Gastrocnemius medialis (tissue), 4 donors: ENCODE results near the gene ALKBH4. TPM values are rescaled to one million over a fixed set of nuclear protein-coding genes. Genes with fewer than 3 reads are reported as not detected.
"Not testable (repeated sequence)": the region's sequence is repeated elsewhere in the genome, so short reads cannot be mapped to it uniquely, and the experiment has no call there.

Source experiments
- ATAC-seq, 2 donors: fragments of 150-250 bp; one replicate each; pipeline ENCODE4 v1.9.1; 2016
- DNase-seq, 2 donors: peaks; one replicate each; pipeline ENCODE4 v3.0.0-alpha.2; 2019
- H3K27ac ChIP-seq, 4 donors: fragments of 200-600 bp; sonication (generic); 1 replicate in 1 of 4; 2 replicates in 3 of 4; pipeline ENCODE4 v1.5.1; 2016 to 2018; ENCODE audit warnings: mild to moderate bottlenecking in 2 of 4, moderate library complexity in 1 of 4
- H3K27me3 ChIP-seq, 3 donors: fragments of 200-600 bp; sonication (generic) in 2 of 3; 1 replicate in 1 of 3; 2 replicates in 2 of 3; pipeline versions ENCODE4 v1.5.1 to v1.6.0; 2016 to 2019; ENCODE audit warnings: mild to moderate bottlenecking in 1 of 3, moderate library complexity in 1 of 3
- H3K36me3 ChIP-seq, 2 donors: fragments of 200-600 bp; sonication (generic) in 1 of 2; one replicate each; pipeline ENCODE4 v1.5.1; 2017 to 2018
- H3K4me1 ChIP-seq, 2 donors: fragments of 200-600 bp; sonication (generic) in 1 of 2; one replicate each; pipeline ENCODE4 v1.5.1; 2016 to 2017; ENCODE audit warnings: mild to moderate bottlenecking in 2 of 2
- H3K4me3 ChIP-seq, 4 donors: fragments of 200-600 bp; sonication (generic) in 3 of 4; 1 replicate in 1 of 4; 2 replicates in 3 of 4; pipeline ENCODE4 v1.5.1; 2016 to 2019; ENCODE audit warnings: mild to moderate bottlenecking in 2 of 4
- H3K9me3 ChIP-seq, 3 donors: fragments of 200-600 bp; sonication (generic) in 2 of 3; 1 replicate in 1 of 3; 2 replicates in 2 of 3; pipeline ENCODE4 v1.5.1; 2016 to 2019
- in situ Hi-C, 4 donors: fragments of 200-750 bp; cut with MboI; loops; one replicate each; pipeline versions ENCODE4 v1.15.0 to v1.8.0; 2017; ENCODE audit warnings: low sequenced_read_pairs in 4 of 4
- intact Hi-C: fragments of 100-400 bp; cut with DNase I; formaldehyde crosslinking; loops from one replicate; pipeline ENCODE4 v1.15.1; 2023; ENCODE audit warnings: low total_unique reads
- total RNA-seq, 4 donors: library from RNA; depleted of rRNA; stranded (reverse); fragments of >200 nt; gene quantifications; one replicate each; pipeline versions ENCODE4 v1.1.0 to v1.2.3, GENCODE V29; 2016
- TF ChIP-seq, protein P1 (sequence below), 5 experiments: fragments of 450-650 bp in 3 of 5; fragments of 200-600 bp in 2 of 5; sonication (generic) in 2 of 5; IDR thresholded peaks in 4 of 5; conservative IDR thresholded peaks in 1 of 5; 1 replicate in 4 of 5; 2 replicates in 1 of 5; pipeline ENCODE4 v1.5.1; 2016 to 2019; ENCODE audit warnings: antibody characterized with exemption in 5 of 5, mild to moderate bottlenecking in 3 of 5, moderate library complexity in 3 of 5

The ALKBH4 gene
- total RNA-seq, 4 donors from 2014 or later, result 8.7 to 15.1 (median 10.9) TPM

DNA sequence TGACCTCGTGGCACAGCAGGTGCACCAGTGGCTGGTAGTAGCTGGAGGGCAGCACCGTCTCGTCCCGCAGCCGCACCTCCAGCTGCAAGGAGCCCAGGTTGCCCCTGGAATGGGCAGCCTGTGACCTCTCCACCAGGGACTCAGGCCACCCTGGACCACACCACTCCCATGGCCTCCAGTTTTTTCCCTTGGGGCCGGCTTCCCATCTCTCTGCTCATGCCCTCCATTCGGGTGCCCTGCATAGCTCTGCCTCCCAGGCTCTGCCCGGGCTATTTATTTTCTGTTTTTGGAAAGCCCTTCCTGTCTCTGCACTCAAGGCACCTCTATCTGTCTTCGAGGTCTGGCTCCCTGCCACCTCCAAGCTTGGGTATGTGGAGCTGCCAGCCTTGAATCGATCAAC lies 32.2 kb upstream of the ALKBH4 start:
- H3K4me3 ChIP-seq, intact Hi-C loops, H3K27me3 ChIP-seq, ATAC-seq, H3K4me1 ChIP-seq, H3K9me3 ChIP-seq, H3K36me3 ChIP-seq, in situ Hi-C loops: not testable (repeated sequence)
- peak in 1 of 2 donors; percentile 7 for DNase-seq
- H3K27ac ChIP-seq, result peak overlapping the region; percentile 26 to 60 (median 48)

DNA sequence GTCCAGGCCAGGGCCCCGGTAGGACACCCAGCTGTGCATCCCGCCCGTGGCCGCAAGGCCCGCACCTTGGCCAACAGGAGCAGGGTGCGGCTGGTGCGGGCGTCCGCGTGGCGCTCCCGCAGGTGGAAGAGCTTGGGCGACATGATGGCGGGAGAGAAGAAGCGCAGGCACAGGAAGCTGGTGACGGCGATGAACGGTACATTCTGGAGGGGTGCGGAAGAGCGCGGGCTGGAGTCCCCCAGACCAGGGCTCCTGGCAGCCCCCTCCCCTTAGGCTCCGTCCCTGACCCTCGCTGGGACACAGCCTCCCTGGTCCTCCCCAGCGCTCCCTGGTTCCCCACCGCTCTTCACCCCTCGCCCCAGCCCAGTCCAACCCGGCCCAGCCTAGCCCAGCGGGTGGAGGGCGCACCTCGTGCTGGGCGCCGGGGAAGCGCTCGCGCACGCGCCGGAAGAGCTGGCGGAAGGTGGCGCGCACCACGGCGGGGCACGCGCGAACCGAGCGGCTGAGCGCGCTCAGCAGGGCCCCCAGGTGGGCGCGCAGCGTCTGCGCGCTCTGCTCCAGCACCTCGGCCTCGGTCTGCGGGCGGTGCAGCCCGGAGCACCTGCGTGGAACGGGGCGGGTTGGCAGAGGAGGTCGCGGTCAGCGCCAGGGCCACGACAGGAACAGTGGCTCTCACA lies 29.9 kb upstream of the ALKBH4 start:
- H3K4me1 ChIP-seq, in situ Hi-C loops, H3K27ac ChIP-seq, ATAC-seq, H3K27me3 ChIP-seq, H3K36me3 ChIP-seq, intact Hi-C loops, H3K9me3 ChIP-seq, DNase-seq, H3K4me3 ChIP-seq: not testable (repeated sequence)

DNA sequence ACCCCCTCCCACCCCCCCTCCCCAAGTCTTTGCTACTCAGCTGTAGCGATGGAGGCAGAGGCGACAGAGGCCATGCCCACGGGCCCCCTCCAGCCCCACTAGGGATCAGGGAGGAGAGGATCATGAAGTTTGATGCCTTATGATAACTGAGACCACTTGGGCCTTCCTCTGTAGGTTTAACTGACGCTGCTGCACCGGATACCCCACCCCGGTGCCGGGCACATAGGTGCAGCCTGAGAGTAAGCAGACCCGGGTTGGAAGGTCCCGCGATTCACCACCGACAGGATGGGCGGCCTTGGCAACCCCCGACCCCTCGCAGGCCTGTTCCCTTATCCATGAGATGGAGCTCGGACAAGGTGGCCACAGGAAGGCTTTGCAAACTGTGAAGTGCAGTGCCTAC lies 29.4 kb upstream of the ALKBH4 start:
- H3K4me3 ChIP-seq, H3K9me3 ChIP-seq, H3K27me3 ChIP-seq, intact Hi-C loops, H3K36me3 ChIP-seq, H3K4me1 ChIP-seq, in situ Hi-C loops: not testable (repeated sequence)
- ATAC-seq (peak in 1 of 2 donors; percentile 1), DNase-seq (peak in 1 of 2 donors; percentile 15)
- peak overlapping the region; percentile 61 to 78 (median 73) for H3K27ac ChIP-seq

DNA sequence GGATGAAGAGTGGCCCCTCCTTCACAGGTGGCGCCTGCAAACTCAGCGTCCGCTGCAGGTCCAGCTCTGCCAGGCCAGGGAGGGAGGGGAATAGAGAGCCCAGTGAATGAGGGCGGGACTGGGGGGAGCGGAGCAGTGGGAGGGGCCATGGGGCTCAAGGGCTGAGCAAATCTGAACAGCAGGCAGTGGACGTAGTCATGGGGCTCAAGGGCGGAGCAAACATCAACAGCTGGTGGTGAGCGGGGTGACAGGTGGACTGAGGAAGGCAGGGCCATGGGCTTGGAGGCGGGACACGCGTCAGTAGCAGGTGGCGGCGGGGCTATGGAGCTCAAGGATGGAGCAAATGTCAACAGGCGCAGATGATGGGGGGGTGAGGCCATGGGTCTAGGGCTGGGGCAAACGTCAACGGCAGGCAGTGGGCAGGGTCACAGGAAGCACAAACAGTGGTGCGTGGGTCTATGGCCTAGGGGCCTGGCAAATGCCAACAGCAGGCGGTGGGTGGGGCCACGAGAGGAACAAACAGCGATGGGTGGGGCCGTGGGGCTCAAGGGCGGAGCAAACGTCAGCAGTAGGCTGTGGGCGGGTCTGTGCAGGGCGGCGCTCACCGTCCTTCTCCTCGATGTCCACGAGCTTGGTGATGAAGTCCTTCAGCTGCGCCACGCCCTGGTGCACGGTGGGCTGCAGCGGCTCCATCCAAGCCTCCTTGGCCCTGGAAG lies 28.7 kb upstream of the ALKBH4 start:
- H3K9me3 ChIP-seq, intact Hi-C loops: not testable (repeated sequence)
- ATAC-seq, result peak; percentile 84 to 88

DNA sequence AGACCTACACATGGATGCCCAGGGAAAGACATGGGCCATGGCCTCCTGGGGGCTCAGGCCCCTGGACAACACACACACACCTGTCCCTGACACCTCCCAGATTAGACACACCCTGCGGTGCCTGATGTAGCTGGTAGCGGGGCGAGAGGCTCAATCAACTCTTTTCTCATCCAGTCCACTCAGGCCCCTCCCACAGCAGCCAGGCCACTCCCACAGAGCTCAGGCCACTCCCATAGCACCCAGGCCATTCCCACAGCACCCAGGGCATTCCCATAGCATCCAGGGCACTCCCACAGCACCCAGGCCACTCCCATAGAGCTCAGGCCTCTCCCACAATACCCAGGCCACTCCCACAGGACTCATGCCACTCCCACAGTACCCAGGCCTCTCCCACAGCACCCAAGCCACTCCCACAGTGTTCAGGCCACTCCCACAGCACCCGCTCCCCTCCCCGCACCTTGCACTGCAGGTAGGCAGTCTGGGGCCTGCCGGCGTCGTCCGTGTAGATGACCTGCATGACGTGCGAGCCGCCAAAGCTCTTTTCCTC lies 25.9 kb upstream of the ALKBH4 start:
- peak; percentile 3 to 74 for DNase-seq
- H3K27ac ChIP-seq, H3K4me3 ChIP-seq, in situ Hi-C loops, H3K4me1 ChIP-seq, H3K27me3 ChIP-seq, H3K36me3 ChIP-seq, intact Hi-C loops, H3K9me3 ChIP-seq: not testable (repeated sequence)
- peak; percentile 48 to 57 for ATAC-seq

More for the DNA sequence above, 28.7 kb upstream of the ALKBH4 start:
- H3K4me3 ChIP-seq, DNase-seq, H3K4me1 ChIP-seq, in situ Hi-C loops, H3K36me3 ChIP-seq, H3K27me3 ChIP-seq: not testable (repeated sequence)
- H3K27ac ChIP-seq, result peak overlapping the region in 1 of 4 donors; percentile 61

DNA sequence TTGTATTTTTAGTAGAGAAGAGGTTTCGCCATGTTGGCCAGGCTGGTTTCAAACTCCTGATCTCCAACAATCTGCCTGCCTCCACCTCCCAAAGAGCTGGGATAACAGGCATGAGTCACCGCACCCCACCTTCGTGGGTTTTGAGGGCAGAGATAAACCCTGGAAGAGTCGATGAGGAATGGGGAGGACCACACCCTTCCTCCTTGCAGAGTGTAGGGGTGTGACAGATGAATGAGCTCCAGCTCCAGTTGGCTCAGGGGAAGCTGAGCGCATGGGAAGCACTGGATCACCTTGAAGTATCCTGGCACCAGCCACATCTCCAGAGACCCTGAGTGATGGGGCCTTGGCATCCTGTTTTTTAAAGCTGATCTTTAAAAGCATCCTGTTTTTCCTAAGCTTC lies 19.7 kb upstream of the ALKBH4 start:
- ATAC-seq, H3K9me3 ChIP-seq, H3K27ac ChIP-seq, in situ Hi-C loops, DNase-seq, intact Hi-C loops, H3K4me3 ChIP-seq, H3K36me3 ChIP-seq, H3K27me3 ChIP-seq, H3K4me1 ChIP-seq: not testable (repeated sequence)

DNA sequence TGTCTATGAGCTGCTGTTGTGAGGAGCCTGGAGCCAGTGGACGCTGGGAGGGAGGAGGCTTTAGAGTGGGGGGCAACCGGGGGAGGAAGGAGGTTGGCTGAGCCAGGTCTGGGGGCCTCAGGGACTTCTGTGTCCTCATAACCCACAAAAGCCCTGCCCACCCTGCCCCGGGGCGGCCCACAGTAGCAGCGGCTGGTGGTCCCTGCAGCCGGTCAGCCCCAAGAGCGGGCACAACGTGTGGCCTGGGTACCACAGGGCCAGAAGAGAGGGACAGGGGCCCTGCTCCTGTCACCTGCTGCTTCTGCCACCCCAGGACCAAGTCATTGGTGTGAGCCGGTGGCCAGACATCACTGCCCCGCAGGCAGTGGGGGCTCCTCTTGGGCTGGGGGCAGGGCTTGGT lies 17.3 kb upstream of the ALKBH4 start:
- H3K27me3 ChIP-seq, H3K9me3 ChIP-seq, DNase-seq, H3K36me3 ChIP-seq, ATAC-seq, H3K27ac ChIP-seq, intact Hi-C loops, H3K4me1 ChIP-seq, H3K4me3 ChIP-seq, in situ Hi-C loops: not testable (repeated sequence)

DNA sequence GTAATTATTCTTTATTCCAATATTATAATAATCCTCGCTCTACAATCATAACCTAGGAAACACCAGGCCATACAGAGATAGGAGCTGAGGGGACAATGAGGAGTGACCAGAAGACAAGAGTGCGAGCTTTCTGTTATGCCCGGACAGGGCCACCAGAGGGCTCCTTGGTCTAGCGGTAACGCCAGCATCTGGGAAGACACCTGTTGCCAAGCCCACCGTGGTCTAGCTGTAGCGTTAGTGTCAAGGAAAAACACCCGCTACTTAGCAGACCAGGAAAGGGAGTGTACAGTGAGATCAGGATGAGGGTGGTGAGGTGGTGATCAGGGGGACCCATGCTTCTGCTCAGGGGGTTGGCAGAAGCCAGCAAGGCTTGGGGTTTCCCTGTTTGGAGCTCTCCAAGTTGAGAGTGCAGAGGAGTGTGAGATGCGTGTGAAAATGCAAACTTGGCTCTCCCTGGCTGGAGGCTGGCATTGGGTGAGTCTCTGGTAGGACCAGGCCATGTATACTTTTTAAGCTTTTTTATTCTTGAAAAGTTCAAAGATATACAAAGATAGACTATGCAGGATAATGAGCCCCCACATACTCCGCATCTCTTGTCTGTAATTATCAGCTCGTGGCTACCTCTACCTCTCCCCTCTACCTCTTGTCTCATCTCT lies 15.4 kb upstream of the ALKBH4 start:
- peak in 1 of 2 donors; percentile 23 for ATAC-seq
- H3K4me1 ChIP-seq, H3K4me3 ChIP-seq, H3K27me3 ChIP-seq, H3K9me3 ChIP-seq, H3K36me3 ChIP-seq, intact Hi-C loops, in situ Hi-C loops: not testable (repeated sequence)
- TF ChIP-seq, protein P1, sequence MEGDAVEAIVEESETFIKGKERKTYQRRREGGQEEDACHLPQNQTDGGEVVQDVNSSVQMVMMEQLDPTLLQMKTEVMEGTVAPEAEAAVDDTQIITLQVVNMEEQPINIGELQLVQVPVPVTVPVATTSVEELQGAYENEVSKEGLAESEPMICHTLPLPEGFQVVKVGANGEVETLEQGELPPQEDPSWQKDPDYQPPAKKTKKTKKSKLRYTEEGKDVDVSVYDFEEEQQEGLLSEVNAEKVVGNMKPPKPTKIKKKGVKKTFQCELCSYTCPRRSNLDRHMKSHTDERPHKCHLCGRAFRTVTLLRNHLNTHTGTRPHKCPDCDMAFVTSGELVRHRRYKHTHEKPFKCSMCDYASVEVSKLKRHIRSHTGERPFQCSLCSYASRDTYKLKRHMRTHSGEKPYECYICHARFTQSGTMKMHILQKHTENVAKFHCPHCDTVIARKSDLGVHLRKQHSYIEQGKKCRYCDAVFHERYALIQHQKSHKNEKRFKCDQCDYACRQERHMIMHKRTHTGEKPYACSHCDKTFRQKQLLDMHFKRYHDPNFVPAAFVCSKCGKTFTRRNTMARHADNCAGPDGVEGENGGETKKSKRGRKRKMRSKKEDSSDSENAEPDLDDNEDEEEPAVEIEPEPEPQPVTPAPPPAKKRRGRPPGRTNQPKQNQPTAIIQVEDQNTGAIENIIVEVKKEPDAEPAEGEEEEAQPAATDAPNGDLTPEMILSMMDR (IDR thresholded peaks at IDR 0.05 in 4 of 5, conservative IDR thresholded peaks at IDR 0.05 in 1 of 5), result peak; percentile 14 to 74 (median 67)
- H3K27ac ChIP-seq, result peak overlapping the region in 3 of 4 donors; percentile 34 to 54 (median 37)
- DNase-seq, result peak; percentile 3 to 64

DNA sequence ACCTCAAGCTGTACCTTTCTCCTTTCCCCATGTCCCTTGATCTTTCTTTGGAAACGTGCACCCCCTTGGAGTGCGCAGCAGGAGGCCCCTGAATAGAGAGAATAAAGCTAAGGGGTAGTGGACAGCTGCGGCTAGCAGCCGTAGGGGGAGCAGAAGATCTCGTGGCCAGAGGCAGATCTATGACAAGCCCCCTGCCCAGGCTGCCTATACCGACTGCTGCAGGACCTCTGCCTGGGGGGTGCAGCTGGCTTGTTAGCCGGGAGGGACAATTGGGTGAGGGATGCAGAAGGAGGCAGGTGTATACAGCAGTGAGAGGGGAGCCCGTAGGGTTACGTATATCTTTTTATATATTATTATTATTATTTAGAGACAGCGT lies 14.5 kb upstream of the ALKBH4 start:
- in situ Hi-C loops, H3K36me3 ChIP-seq, DNase-seq, H3K9me3 ChIP-seq, H3K4me3 ChIP-seq, H3K27me3 ChIP-seq, intact Hi-C loops, H3K4me1 ChIP-seq: not testable (repeated sequence)
- H3K27ac ChIP-seq, result peak overlapping the region in 3 of 4 donors; percentile 50 to 78 (median 71)
- peak; percentile 9 to 23 for ATAC-seq
